ENCODE results near the gene NLK. TPM values are rescaled to one million over a fixed set of nuclear protein-coding genes. Genes with fewer than 3 reads are reported as not detected.

NLK gene
- total and polyA plus RNA-seq, 2 of the 13 experiments (the other 11 are each of a cell fraction or from before 2014, with no cell fraction given): 13.4 to 14.6 TPM

DNA sequence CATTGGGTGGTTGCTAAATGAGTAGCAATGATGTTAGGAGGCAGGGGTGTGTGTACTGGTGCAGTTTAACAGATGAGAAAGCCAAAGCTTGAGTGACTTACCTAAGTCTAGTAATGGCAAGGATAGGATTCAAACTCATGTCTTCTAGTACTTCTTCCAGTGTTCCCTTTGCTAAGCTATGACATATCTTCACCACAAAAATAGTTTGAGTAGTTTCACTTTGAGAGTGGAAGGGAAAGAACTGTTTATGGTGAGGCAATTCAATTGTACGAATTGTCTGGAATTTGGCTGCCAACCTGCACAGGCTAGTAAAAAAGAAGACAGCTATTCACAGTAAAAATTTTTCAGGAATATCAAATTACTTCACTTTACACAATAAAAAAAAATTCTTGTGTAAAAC, 138.0 kb downstream of the NLK start (continued):
- TF ChIP-seq, protein P1, sequence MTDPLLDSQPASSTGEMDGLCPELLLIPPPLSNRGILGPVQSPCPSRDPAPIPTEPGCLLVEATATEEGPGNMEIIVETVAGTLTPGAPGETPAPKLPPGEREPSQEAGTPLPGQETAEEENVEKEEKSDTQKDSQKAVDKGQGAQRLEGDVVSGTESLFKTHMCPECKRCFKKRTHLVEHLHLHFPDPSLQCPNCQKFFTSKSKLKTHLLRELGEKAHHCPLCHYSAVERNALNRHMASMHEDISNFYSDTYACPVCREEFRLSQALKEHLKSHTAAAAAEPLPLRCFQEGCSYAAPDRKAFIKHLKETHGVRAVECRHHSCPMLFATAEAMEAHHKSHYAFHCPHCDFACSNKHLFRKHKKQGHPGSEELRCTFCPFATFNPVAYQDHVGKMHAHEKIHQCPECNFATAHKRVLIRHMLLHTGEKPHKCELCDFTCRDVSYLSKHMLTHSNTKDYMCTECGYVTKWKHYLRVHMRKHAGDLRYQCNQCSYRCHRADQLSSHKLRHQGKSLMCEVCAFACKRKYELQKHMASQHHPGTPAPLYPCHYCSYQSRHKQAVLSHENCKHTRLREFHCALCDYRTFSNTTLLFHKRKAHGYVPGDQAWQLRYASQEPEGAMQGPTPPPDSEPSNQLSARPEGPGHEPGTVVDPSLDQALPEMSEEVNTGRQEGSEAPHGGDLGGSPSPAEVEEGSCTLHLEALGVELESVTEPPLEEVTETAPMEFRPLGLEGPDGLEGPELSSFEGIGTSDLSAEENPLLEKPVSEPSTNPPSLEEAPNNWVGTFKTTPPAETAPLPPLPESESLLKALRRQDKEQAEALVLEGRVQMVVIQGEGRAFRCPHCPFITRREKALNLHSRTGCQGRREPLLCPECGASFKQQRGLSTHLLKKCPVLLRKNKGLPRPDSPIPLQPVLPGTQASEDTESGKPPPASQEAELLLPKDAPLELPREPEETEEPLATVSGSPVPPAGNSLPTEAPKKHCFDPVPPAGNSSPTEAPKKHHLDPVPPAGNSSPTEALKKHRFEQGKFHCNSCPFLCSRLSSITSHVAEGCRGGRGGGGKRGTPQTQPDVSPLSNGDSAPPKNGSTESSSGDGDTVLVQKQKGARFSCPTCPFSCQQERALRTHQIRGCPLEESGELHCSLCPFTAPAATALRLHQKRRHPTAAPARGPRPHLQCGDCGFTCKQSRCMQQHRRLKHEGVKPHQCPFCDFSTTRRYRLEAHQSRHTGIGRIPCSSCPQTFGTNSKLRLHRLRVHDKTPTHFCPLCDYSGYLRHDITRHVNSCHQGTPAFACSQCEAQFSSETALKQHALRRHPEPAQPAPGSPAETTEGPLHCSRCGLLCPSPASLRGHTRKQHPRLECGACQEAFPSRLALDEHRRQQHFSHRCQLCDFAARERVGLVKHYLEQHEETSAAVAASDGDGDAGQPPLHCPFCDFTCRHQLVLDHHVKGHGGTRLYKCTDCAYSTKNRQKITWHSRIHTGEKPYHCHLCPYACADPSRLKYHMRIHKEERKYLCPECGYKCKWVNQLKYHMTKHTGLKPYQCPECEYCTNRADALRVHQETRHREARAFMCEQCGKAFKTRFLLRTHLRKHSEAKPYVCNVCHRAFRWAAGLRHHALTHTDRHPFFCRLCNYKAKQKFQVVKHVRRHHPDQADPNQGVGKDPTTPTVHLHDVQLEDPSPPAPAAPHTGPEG (CRISPR knock-in tag; IDR thresholded peaks at IDR 0.05): no peak
- no peak for TF ChIP-seq JUNB (CRISPR knock-in tag; IDR thresholded peaks at IDR 0.05; ENCODE audit: borderline replicate concordance)
- TF ChIP-seq SOX6 (IDR thresholded peaks at IDR 0.05): no peak
- no peak for TF ChIP-seq SOX6 (CRISPR knock-in tag; IDR thresholded peaks at IDR 0.05)
- no peak for TF ChIP-seq ONECUT2 (CRISPR knock-in tag; IDR thresholded peaks at IDR 0.05)
- no peak for TF ChIP-seq ZNF674 (CRISPR knock-in tag; IDR thresholded peaks at IDR 0.05; ENCODE audit: low read depth)
- no peak for TF ChIP-seq ZFP36L2 (CRISPR knock-in tag; IDR thresholded peaks at IDR 0.05)
- no peak for TF ChIP-seq HNF4A (CRISPR knock-in tag; IDR thresholded peaks at IDR 0.05)
- TF ChIP-seq KAT7 (CRISPR knock-in tag; IDR thresholded peaks at IDR 0.05; ENCODE audit: borderline replicate concordance): no peak
- TF ChIP-seq CEBPB (IDR thresholded peaks at IDR 0.05; ENCODE audit: borderline replicate concordance, low read depth, low read length): no peak
- no peak for TF ChIP-seq EZH2 (conservative IDR thresholded peaks at IDR 0.05; ENCODE audit: low read depth, low read length)
